Measurements from ENCODE around the gene IL1RAPL1. TPM values are rescaled to one million over a fixed set of nuclear protein-coding genes. Genes with fewer than 3 reads are reported as not detected.

IL1RAPL1 gene
- total RNA-seq, 2 experiments from 2014 or later, result not detected

GRCh38 chrX:29130905-29131304, 543.7 kb downstream of the IL1RAPL1 start:
- H3K9me3 Mint-ChIP-seq, result no peaks in the 10 kb centered on the region
- DNase-seq, result no peak
- H3K4me3 Mint-ChIP-seq, result no peak overlapping the region
- no peaks in the 10 kb centered on the region for H3K27me3 Mint-ChIP-seq
- H3K36me3 Mint-ChIP-seq, result no peaks in the 10 kb centered on the region
- no peak overlapping the region for H3K27ac Mint-ChIP-seq
- H3K4me1 Mint-ChIP-seq, result no peaks in the 10 kb centered on the region

DNA sequence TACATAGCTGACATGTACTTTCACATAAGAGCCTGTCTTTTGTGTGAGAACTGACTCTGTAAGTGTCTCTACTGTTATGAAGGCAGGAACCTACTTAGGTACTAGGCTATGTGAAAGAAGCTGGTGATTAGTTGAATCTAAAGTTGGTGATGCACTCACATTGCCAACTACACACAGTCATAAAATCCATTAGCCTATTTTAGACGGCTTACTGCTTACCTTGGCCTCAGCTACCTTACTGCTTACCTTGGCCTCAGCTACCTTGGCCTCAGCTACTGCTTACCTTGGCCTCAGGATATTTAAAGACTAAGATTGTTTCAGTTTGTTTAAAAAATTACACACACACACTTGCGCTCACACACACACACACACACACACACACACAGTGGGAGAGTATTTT, 549.7 kb downstream of the IL1RAPL1 start:
- no peak for DNase-seq
- no peak overlapping the region for H3K4me3 Mint-ChIP-seq
- no peaks in the 10 kb centered on the region for H3K27me3 Mint-ChIP-seq
- H3K4me1 Mint-ChIP-seq, result no peaks in the 10 kb centered on the region
- H3K36me3 Mint-ChIP-seq, result no peaks in the 10 kb centered on the region
- no peaks in the 10 kb centered on the region for H3K9me3 Mint-ChIP-seq
- no peak overlapping the region for H3K27ac Mint-ChIP-seq

DNA sequence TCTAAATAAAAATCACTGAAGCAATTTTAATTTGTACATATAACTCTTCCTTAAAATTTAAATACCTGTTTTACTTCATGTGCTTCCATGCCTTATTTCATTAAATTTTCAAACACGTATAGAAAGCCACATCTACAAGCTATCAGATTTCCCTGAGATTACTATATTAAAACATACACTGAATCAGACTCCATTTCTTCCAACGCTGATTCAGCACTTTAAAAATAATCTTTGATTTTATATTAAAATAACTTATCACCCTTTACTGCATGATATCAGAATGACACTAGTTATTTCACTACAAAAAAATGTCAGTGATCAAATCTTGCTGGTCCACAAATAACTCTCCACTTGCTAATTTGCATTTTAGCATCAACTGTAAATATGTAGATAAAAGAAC, 550.8 kb downstream of the IL1RAPL1 start:
- no peak overlapping the region for H3K4me3 Mint-ChIP-seq
- no peaks in the 10 kb centered on the region for H3K4me1 Mint-ChIP-seq
- no peaks in the 10 kb centered on the region for H3K27me3 Mint-ChIP-seq
- H3K9me3 Mint-ChIP-seq, result no peaks in the 10 kb centered on the region
- no peak overlapping the region for H3K27ac Mint-ChIP-seq
- no peak for DNase-seq
- H3K36me3 Mint-ChIP-seq, result no peaks in the 10 kb centered on the region

GRCh38 chrX:29143356-29143755, 556.1 kb downstream of the IL1RAPL1 start:
- DNase-seq, result no peak
- Mint-ChIP-seq H3K36me3 (no peaks in the 10 kb centered on the region), H3K27ac (no peak overlapping the region), H3K4me3 (no peak overlapping the region), H3K4me1 (no peaks in the 10 kb centered on the region), H3K27me3 (no peaks in the 10 kb centered on the region), H3K9me3 (no peaks in the 10 kb centered on the region)

GRCh38 chrX:29143756-29144155, 556.5 kb downstream of the IL1RAPL1 start:
- Mint-ChIP-seq H3K36me3 (no peaks in the 10 kb centered on the region), H3K4me1 (no peaks in the 10 kb centered on the region), H3K4me3 (no peak overlapping the region), H3K9me3 (no peaks in the 10 kb centered on the region), H3K27me3 (no peaks in the 10 kb centered on the region), H3K27ac (no peak overlapping the region)
- no peak for DNase-seq

- Mint-ChIP-seq H3K4me3 (no peak overlapping the region), H3K9me3 (no peaks in the 10 kb centered on the region), H3K27me3 (no peaks in the 10 kb centered on the region), H3K4me1 (no peaks in the 10 kb centered on the region), H3K27ac (no peak overlapping the region), H3K36me3 (no peaks in the 10 kb centered on the region)
- DNase-seq, result no peak
These were observed 558.1 kb downstream of the IL1RAPL1 start for GRCh38 chrX:29145316-29145715.

GRCh38 chrX:29148511-29148910, 561.3 kb downstream of the IL1RAPL1 start:
- no peak for DNase-seq
- Mint-ChIP-seq H3K4me3 (no peak overlapping the region), H3K9me3 (no peaks in the 10 kb centered on the region), H3K4me1 (no peaks in the 10 kb centered on the region), H3K36me3 (no peaks in the 10 kb centered on the region), H3K27me3 (no peaks in the 10 kb centered on the region), H3K27ac (no peak overlapping the region)

DNA sequence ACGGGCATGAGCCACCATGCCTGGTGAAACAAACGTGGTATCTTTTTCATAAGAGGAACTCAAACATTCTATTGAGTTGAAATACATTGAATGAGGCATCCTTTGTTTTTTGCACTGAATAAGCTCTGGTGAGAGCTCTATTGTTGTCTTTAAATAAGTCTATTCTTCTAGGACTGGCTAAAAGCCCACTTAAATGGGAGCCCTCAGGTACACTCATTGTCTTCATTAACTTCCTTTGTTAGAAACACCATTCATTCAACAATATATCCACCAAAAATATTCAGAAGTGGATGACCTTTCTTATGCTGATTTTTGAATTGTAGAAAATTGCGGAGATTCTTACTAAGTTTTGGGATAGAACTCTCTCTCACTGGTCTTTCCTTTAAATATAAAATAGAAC, 568.0 kb downstream of the IL1RAPL1 start:
- Mint-ChIP-seq H3K27me3 (no peaks in the 10 kb centered on the region), H3K4me1 (no peaks in the 10 kb centered on the region), H3K36me3 (no peaks in the 10 kb centered on the region), H3K27ac (no peak overlapping the region), H3K9me3 (no peaks in the 10 kb centered on the region), H3K4me3 (no peak overlapping the region)
- no peak for DNase-seq

- peaks cover 1% of the 10 kb centered on the region for H3K9me3 Mint-ChIP-seq
- H3K27me3 Mint-ChIP-seq, result no peaks in the 10 kb centered on the region
- H3K4me1 Mint-ChIP-seq, result no peaks in the 10 kb centered on the region
- no peaks in the 10 kb centered on the region for H3K36me3 Mint-ChIP-seq
- no peak overlapping the region for H3K4me3 Mint-ChIP-seq
- DNase-seq, result no peak
- H3K27ac Mint-ChIP-seq, result no peak overlapping the region
These were observed 585.6 kb downstream of the IL1RAPL1 start for GRCh38 chrX:29172880-29173279.

- H3K4me1 Mint-ChIP-seq, result no peaks in the 10 kb centered on the region
- H3K27me3 Mint-ChIP-seq, result no peaks in the 10 kb centered on the region
- H3K4me3 Mint-ChIP-seq, result no peak overlapping the region
- no peak for DNase-seq
- no peaks in the 10 kb centered on the region for H3K9me3 Mint-ChIP-seq
- H3K27ac Mint-ChIP-seq, result no peak overlapping the region
- H3K36me3 Mint-ChIP-seq, result no peaks in the 10 kb centered on the region
These were observed 600.0 kb downstream of the IL1RAPL1 start for GRCh38 chrX:29187264-29187663.

GRCh38 chrX:29196501-29196900, 609.3 kb downstream of the IL1RAPL1 start:
- Mint-ChIP-seq H3K27ac (no peak overlapping the region), H3K4me1 (no peaks in the 10 kb centered on the region), H3K36me3 (no peaks in the 10 kb centered on the region), H3K27me3 (no peaks in the 10 kb centered on the region), H3K9me3 (no peaks in the 10 kb centered on the region), H3K4me3 (no peak overlapping the region)
- DNase-seq, result no peak

DNA sequence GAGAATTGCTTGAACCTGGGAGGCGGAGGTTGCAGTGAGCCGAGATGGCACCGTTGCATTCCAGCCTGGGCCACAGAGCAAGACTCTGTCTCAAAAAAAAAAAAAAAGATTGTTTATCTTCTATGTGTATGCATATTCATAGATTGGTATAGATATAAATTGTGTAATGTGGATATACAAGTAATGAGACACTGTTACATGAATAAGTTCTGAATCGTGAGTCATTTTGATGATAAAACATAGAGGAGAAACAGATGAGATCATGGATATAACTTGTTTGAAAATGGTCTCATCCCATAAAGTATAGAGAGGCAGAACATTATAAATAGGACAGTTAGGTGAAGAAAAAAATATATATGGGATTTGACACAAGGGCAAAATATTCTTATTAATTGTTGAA, 628.0 kb downstream of the IL1RAPL1 start:
- no peaks in the 10 kb centered on the region for H3K4me1 Mint-ChIP-seq
- no peak overlapping the region for H3K27ac Mint-ChIP-seq
- no peak for DNase-seq
- no peaks in the 10 kb centered on the region for H3K27me3 Mint-ChIP-seq
- no peaks in the 10 kb centered on the region for H3K36me3 Mint-ChIP-seq
- peaks cover 3% of the 10 kb centered on the region for H3K9me3 Mint-ChIP-seq
- H3K4me3 Mint-ChIP-seq, result no peak overlapping the region

- Mint-ChIP-seq H3K4me3 (no peak overlapping the region), H3K4me1 (no peaks in the 10 kb centered on the region), H3K9me3 (no peaks in the 10 kb centered on the region), H3K36me3 (no peaks in the 10 kb centered on the region), H3K27ac (no peak overlapping the region), H3K27me3 (no peaks in the 10 kb centered on the region)
- DNase-seq, result no peak
These were observed 638.4 kb downstream of the IL1RAPL1 start for GRCh38 chrX:29225670-29226069.

DNA sequence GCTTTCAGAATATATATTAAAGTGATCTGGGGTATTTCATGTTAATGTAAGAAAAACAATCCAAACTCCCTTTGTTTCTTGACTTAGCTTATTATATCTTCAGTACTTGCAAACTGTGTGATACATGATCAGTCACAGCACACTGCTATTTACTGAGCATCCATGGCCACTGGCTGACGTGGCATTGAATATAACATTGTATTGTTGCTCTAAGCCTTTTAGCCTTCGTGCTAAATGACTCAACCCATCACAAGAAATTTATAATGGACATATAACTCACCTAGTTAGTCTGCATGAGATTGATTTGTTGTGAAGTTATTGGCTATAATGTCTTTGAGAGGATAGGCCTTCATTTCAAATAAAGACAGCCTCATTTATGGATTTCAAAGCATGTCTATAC, 642.6 kb downstream of the IL1RAPL1 start:
- no peaks in the 10 kb centered on the region for H3K36me3 Mint-ChIP-seq
- H3K4me1 Mint-ChIP-seq, result no peaks in the 10 kb centered on the region
- H3K27me3 Mint-ChIP-seq, result no peaks in the 10 kb centered on the region
- H3K9me3 Mint-ChIP-seq, result no peaks in the 10 kb centered on the region
- no peak overlapping the region for H3K27ac Mint-ChIP-seq
- H3K4me3 Mint-ChIP-seq, result no peak overlapping the region
- no peak for DNase-seq

DNA sequence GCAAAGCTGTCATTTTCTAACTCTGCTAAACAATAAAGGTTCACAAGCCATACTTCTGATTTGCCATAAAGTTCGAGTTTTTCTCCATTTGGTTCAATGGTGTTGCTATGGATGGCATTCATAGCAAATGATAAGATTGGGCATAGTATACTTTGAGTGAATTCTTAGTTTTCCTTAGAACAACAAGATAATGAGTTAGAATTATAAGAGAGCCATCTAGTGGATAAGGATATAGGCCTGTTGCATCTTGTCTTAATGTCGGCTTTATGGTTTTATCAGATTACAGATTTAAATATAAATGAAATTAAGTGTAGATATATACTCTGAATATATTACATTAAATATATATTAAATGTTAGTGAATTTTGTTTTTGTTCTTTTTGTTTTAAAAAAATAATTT, 644.6 kb downstream of the IL1RAPL1 start:
- no peak for DNase-seq
- Mint-ChIP-seq H3K36me3 (no peaks in the 10 kb centered on the region), H3K27me3 (no peaks in the 10 kb centered on the region), H3K4me3 (no peak overlapping the region), H3K27ac (no peak overlapping the region), H3K9me3 (no peaks in the 10 kb centered on the region), H3K4me1 (no peaks in the 10 kb centered on the region)

DNA sequence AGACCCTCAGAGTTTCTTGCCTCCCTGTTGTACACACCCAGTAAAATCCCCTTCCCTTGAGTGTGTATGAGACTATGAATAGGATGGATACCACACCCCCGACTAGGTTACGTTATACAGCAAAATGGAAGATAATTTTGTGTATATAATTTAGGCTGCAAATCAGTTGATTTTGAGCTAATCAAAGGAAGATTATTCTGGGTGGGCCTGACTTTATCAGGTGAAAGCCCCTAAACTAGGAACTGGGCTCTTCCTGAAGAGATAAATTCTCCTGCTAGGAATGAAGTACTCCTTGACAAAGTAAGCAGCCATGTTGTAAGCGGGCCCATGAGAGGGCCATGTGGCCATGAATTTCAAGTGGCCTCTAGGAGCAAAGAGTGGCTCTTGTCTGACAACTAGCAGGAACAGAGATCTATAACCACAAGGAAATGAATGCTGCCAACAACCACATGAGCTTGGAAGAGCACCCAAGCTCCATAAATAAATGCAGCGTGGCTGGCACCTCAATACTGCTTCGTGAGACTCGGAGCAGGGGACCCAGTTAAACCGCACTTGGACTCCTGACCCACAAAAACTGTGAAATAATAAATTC, 646.4 kb downstream of the IL1RAPL1 start:
- no peaks in the 10 kb centered on the region for H3K9me3 Mint-ChIP-seq
- DNase-seq, result no peak
- H3K36me3 Mint-ChIP-seq, result no peaks in the 10 kb centered on the region
- H3K4me1 Mint-ChIP-seq, result no peaks in the 10 kb centered on the region
- no peak overlapping the region for H3K27ac Mint-ChIP-seq
- no peaks in the 10 kb centered on the region for H3K27me3 Mint-ChIP-seq
- no peak overlapping the region for H3K4me3 Mint-ChIP-seq

DNA sequence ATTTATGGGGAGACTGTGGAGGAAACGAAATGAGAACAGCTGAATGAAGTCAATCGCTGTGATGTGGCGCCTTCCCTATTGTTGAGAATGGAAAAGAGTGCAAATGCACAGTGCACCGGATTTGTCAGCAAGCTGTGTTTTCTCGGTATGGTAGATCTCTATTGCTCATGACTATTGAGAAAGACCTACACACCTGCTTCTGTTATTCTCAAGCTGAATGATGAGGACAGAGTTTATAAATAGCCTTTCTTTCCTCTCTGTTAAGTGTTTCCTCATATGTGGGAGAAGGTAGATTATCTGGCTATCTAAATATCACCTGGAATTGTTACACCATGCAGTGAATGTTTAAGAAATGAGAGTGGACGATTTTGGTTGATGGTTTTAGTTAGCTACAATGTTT, 650.7 kb downstream of the IL1RAPL1 start:
- Mint-ChIP-seq H3K27me3 (no peaks in the 10 kb centered on the region), H3K9me3 (no peaks in the 10 kb centered on the region), H3K36me3 (no peaks in the 10 kb centered on the region), H3K4me1 (no peaks in the 10 kb centered on the region), H3K27ac (no peak overlapping the region), H3K4me3 (no peak overlapping the region)
- DNase-seq, result no peak

Data from activated naive CD8-positive, alpha-beta T cell treated with anti-CD3 and anti-CD28 coated beads for 36 hours (primary cell).